ENCODE measurements around the gene MAN2C1.
A peak's percentile ranks its signal among the peaks of the same experiment; 100 is the strongest.
"Not testable (repeated sequence)": the region's sequence is repeated elsewhere in the genome, so short reads cannot be mapped to it uniquely, and the experiment has no call there.

Gene MAN2C1

GRCh38 chr15:75367913-75368688 lies at the start of gene MAN2C1:
MAN2C1 (minus strand) TSS chr15:75368607; CDS start chr15:75368583, 24 bp downstream.
- peak; percentile 93 for DNase-seq

DNA sequence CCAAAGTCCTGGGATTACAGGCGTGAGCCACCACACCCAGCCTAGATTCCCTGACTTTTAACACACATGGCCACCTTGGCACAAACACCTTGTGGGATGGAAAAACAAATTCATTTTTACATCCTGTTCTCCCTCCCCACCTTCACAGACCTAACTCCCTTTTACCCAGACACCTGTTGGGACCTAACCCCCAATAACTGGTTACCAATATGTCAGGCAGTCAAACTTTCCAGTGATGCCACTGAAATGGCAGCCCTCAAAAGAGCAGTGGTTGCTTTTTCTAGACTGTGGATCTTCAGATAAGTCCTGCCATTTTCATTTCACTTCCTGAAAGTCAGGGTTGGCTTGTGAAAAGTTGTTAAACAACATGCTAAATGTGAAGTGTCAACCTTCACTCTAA lies 48.2 kb upstream of the MAN2C1 start:
- DNase-seq: no peak

GRCh38 chr15:75410196-75410595 lies 41.8 kb upstream of the MAN2C1 start:
- DNase-seq: no peak

DNA sequence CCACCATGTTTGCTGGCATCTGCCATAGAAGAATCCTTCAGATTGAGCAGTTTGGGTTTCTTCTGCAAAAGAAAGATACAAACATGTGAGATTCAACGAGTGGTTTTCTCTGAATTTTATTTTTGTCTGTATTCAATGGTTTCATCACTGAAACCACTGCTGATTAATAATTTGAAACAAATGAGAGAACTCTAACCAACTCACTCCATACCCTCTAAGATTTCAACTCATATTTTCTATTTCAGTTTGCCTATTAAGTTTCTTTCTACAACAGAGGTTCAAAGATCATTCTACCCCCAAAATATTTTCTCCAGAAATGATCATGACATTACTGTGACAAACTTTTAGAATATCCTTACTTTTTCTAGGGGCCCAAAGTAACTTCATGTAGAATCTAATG lies 38.7 kb upstream of the MAN2C1 start:
- DNase-seq: no peak

- DNase-seq: no peak
Measured at GRCh38 chr15:75403892-75404291, 35.5 kb upstream of the MAN2C1 start.

DNA sequence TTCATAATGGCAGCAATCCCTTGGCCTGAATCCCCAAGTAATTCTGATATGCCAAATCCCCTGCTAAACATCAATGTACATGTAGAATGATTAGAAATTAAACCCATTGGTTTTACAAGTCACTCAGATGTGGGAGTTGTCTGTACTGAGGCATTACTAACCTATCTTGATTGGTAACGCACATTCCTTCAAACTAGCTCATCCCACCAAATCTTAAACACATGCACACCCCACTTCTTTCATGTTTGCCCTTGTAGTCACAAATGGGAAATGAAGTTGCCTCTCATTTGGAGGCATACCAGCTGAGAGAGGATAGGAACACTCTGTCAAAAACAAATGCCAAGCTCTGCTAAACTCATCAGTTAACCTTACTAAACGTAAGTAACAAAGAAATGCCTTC lies 29.1 kb upstream of the MAN2C1 start:
- no peak for DNase-seq

DNA sequence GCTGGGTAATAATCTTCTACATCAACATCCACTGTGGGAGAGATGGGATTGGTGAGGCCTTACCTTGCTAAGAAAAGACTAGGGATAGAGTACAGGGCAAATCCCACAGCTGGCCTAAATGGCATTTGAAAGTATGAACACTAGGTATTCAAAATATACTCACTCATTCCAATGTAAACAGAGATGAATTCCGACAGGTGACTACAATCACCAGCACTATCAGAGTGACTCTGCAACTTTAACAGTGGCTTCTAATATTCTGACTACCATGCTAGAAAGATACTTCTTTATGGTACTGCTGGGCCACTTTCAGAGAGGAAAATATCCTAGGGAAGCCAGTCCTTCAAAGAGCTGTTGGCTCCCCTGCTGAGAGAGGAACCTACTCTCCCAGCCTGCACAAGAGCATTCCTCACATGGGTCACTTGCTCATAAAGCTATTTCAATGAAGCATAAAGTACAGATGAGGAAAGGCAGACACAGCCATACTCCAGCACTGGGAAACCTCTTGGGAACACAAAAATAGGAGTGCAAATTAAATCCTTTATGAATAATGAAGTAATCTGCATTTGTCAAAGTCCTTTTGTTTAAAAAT lies 21.5 kb upstream of the MAN2C1 start:
- DNase-seq: no peak

DNA sequence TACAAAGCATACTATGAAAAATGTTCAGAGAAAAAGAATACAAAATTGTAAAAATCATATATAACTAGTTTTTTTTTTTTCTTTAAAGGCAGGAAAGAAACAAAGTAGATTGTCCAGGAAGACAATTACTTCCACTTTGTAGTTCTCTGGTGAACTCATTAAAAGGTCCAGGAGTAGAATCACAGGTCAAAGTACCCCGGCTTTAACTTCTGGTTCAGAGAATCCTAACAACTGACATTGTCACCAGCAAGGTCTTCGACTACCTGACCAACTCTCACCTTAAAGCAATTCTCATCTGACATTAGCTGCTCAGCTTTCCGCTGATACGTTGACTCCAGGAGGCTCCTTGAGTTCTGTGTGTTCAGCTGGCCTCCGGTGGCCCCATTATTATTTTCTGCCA lies 15.6 kb upstream of the MAN2C1 start:
- DNase-seq: not testable (repeated sequence)

GRCh38 chr15:75380773-75381172 lies 12.4 kb upstream of the MAN2C1 start:
- no peak for DNase-seq

GRCh38 chr15:75371901-75372688 lies 3.7 kb upstream of the MAN2C1 start:
- no peak for DNase-seq

- no peak for DNase-seq
Measured at GRCh38 chr15:75371486-75371885, 3.1 kb upstream of the MAN2C1 start.

DNA sequence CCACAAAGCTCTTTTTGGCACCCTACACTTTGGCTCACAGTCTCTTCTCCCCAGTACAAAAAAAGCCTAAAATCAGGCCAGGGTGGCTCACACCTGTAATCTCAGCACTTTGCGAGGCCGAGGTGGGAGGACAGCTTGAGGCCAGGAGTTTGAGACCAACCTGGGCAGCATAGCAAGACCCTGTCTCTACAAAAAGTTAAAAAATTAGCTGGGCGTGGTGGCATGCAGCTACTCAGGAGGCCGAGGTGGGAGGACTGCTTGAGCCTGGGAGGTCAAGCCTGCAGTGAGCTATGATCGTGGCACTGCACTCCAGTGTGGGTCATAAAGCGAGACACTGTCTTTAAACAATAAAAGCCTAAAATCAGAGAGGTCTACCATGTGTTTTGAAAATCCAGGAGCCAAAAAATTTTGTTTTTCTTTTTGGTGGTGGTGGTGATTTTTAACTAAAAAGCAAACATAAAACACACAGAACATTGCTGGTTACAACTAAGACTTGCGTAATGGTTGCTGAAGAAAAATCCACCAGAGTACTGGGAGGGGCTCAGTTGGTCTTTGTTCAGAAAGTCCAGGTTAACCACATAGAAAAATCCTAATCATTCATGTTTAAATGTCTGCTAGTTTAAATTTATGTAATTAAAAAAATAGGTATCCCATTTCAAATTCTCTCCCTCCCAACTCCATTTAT lies 1.6 kb upstream of the MAN2C1 start:
- DNase-seq: no peak

DNA sequence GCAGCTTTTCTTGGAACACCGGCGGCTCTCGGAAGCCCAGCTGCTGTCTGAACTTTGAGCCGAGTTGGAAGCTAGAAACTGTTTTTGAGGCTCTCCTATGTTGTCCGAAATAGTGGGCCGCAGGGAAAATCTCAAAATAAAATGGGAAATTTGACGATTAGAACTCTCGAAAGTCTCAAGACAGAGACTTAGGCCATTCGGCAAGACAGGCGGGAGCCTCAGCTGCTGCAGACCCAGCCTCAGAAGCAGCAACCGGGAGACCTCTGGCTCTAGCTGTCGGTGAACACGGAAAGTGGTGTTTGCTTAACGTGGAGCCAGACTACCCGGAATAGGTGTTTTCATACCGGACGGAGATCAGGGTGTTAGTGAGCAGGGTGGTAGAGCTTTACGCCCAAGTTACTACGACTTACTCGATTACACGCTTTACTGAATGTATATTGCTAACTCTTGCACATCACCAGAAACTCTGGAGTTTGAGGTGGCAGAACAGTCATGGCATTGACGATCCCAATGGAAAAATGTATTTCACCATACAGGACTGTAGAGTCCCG lies 357 bp upstream of the MAN2C1 start:
- no peak for DNase-seq

DNA sequence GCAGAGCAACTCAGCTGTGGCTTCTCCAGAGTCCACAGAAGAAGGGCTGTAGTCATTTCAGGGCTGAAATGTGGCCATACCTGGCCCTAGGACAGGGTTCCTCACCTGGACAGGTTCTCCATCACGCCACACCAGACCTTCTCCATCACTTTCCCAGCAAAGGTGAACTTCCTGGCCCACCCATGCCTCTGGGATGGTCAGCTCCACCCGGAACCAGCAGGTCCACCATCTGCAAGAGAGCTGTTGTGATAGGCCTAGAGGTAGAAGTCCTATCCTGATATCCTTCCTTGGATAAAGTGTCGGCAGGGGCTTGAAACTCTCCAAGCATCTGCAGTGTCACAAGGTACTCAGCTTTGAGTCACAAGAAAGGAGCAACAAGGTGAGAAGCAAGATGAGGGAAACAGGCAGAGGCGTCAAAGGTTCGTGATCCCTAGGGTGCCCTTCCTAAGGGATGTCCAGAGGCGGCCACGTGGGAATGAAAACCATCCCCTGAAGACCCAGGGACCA lies 948 bp downstream of the MAN2C1 start:
- DNase-seq: no peak

DNA sequence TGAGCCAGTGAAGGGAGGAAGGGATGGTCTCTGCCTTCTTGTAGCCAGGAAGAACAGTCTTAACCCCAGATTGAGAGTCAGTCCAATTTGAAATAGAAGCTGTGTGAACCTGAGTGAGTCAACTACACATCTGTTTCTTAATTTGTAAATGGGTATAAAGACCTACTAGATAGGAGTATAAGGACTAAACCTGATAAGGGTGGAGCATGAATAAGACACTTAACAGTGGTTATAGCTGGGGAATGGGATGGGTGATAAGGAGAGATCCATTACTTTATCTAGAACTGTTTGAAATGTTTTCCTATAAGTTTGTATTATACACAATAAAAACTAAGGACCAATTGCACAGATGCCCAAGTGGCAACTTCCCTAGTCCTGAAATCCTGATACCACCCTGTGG lies 1.4 kb downstream of the MAN2C1 start:
- no peak for DNase-seq

DNA sequence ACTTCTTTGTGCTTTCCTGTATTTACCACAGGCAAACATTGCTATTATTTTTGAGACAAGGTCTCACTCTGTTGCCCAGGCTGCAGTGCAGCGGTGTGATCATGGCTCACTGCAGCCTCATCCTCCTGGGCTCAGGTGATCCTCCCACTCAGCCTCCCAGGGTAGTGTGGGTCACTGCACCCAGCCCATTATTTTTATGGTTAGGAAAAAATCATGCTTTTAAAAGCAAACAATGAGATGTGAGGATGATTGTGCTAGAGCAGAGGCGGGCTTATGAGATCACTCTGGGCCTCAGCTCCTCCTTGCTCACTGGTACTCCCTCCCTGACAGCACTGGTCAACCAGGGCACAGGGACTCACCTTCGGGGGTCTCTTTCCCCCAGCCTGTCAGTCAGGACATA lies 2.2 kb downstream of the MAN2C1 start:
- DNase-seq: no peak

DNA sequence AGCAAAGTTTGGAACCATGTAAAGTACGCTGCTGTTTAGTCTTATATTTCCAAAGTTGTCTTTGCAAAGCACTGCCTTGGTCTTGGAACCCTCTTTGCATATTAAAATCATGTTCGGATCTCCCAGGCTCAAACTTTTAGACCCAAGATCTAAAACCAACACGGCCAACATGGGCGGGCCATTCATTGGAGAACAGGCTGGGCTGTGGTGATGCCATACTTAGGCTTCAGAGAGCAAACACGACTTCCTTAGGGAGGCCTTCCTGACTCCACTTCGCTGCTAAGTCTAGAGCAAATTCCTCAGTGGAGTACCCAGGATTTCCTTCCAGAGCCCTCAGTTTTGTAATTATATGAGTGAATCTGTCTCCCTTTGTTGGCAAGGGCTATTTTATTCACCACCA lies 3.5 kb downstream of the MAN2C1 start:
- no peak for DNase-seq

GRCh38 chr15:75363786-75364185 lies 4.6 kb downstream of the MAN2C1 start:
- no peak for DNase-seq

- DNase-seq: no peak
Measured at GRCh38 chr15:75362642-75363249, 5.7 kb downstream of the MAN2C1 start.

DNA sequence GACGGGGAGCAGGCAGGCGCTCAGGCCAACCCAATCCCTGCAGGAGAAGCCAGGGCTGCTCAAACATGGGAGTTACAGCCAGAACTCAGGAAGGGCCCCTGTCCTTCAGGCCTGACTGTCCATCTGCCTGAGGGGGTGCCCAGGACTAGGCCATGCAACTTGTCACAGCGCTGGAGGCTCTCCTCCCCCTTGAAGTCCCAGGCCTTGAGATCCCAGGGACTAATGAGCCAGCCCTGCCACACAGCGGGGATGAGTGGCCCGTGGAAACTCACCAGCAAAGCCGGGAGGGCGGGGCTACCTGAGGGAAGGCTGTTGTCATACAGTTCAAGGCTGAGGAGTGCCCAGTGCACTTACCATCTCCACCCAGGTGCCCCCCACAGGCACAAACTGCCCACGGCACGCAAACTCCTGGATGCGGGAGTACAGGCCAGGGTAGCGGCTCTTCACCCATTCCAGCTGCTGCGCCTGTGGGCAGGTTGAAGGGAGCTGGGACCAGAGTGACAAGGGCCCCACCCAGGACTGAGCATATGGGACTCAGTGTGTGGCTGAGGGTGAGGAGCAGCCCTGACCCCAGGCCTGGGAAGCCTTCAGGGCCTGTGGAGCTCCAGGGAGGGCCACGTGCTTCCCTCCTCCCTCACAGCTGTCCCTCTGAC lies 6.3 kb downstream of the MAN2C1 start:
- no peak for DNase-seq

GRCh38 chr15:75361361-75361988 lies 6.9 kb downstream of the MAN2C1 start:
- no peak for DNase-seq
